Fibroblast of lung (primary cell): Measurements from ENCODE around the gene CD300LF. TPM values are rescaled to one million over a fixed set of nuclear protein-coding genes. Genes with fewer than 3 reads are reported as not detected.

Source experiments
- DNase-seq, 2 donors: peaks; one replicate each; pipeline versions ENCODE4 v3.0.0 to v3.0.0-alpha.2; 2010; ENCODE audit warnings: low read depth in 2 of 2
- H2AFZ ChIP-seq: 2 replicates; pipeline ENCODE4 v1.5.1; 2012; ENCODE audit warnings: low read length, control low read depth, inconsistent platforms
- H3K27ac ChIP-seq: 2 replicates; pipeline ENCODE4 v1.5.1; 2011; ENCODE audit warnings: low read length, control low read depth; ENCODE audit not compliant: insufficient read depth
- H3K27me3 ChIP-seq: 2 replicates; pipeline ENCODE4 v1.5.1; 2011; ENCODE audit warnings: mild to moderate bottlenecking, low read length; ENCODE audit not compliant: control insufficient read depth, insufficient read depth
- H3K36me3 ChIP-seq: 2 replicates; pipeline ENCODE4 v1.5.1; 2011; ENCODE audit warnings: low read length; ENCODE audit not compliant: control insufficient read depth, insufficient read depth
- H3K4me1 ChIP-seq: 2 replicates; pipeline ENCODE4 v1.5.1; 2011; ENCODE audit warnings: low read length; ENCODE audit not compliant: control insufficient read depth, insufficient read depth; ENCODE audit errors: extremely low read depth
- H3K4me2 ChIP-seq: 2 replicates; pipeline ENCODE4 v1.5.1; 2011; ENCODE audit warnings: low read length, control low read depth; ENCODE audit not compliant: insufficient read depth; ENCODE audit errors: extremely low read depth
- H3K4me3 ChIP-seq, 4 experiments: fragments of 200-600 bp in 1 of 4; sonication (generic) in 1 of 4; replicated peaks in 1 of 4; 2 replicates each; pipeline ENCODE4 v1.5.1; 2011 to 2016; ENCODE audit warnings: low read length in 4 of 4, low read depth in 3 of 4, mild to moderate bottlenecking in 3 of 4, control low read depth in 2 of 4, inconsistent platforms in 1 of 4, mixed read lengths in 1 of 4; ENCODE audit not compliant: insufficient read depth in 1 of 4; ENCODE audit errors: control extremely low read depth in 1 of 4
- H3K79me2 ChIP-seq: 2 replicates; pipeline ENCODE4 v1.5.1; 2012; ENCODE audit warnings: mild to moderate bottlenecking, low read length, inconsistent platforms; ENCODE audit not compliant: control insufficient read depth, insufficient read depth
- H3K9ac ChIP-seq: 2 replicates; pipeline ENCODE4 v1.5.1; 2011; ENCODE audit warnings: mild to moderate bottlenecking, low read length, control low read depth; ENCODE audit not compliant: insufficient read depth
- H3K9me3 ChIP-seq: 2 replicates; pipeline ENCODE4 v1.5.1; 2012; ENCODE audit warnings: low read depth, low read length; ENCODE audit not compliant: control insufficient read depth, insufficient read depth
- H4K20me1 ChIP-seq: 2 replicates; pipeline ENCODE4 v1.5.1; 2011; ENCODE audit warnings: low read length; ENCODE audit not compliant: control insufficient read depth, insufficient read depth; ENCODE audit errors: extremely low read depth
- EZH2 ChIP-seq: IDR thresholded peaks from 2 replicates; pipeline ENCODE4 v1.5.1; 2012; ENCODE audit warnings: low read length, control low read depth, mild to moderate bottlenecking; ENCODE audit errors: missing control alignments
- polyA plus RNA-seq, 2 donors: library from polyadenylated mRNA; depleted of rRNA in 1 of 2; stranded (reverse) in 1 of 2; unstranded in 1 of 2; fragments of >200 nt; gene quantifications; 2 replicates each; pipeline ENCODE4 v1.2.1, GENCODE V29; 2011 to 2012; ENCODE audit warnings: missing spikeins in 1 of 2
- total RNA-seq: library from RNA; depleted of rRNA; stranded (reverse); fragments of >200 nt; gene quantifications from 2 replicates; pipeline ENCODE4 v1.2.1, GENCODE V29; 2014
- TF ChIP-seq, protein P1 (sequence below), 2 donors: IDR thresholded peaks in 1 of 2; conservative IDR thresholded peaks in 1 of 2; 1 replicate in 1 of 2; 2 replicates in 1 of 2; pipeline ENCODE4 v1.5.1; 2011 to 2012; ENCODE audit warnings: low read length in 2 of 2, control low read depth in 1 of 2, inconsistent platforms in 1 of 2, low read depth in 1 of 2, mild to moderate bottlenecking in 1 of 2

CD300LF gene
- total and polyA plus RNA-seq, 2 donors (not counting 1 experiment from before 2014, with no cell fraction given), result not detected

DNA sequence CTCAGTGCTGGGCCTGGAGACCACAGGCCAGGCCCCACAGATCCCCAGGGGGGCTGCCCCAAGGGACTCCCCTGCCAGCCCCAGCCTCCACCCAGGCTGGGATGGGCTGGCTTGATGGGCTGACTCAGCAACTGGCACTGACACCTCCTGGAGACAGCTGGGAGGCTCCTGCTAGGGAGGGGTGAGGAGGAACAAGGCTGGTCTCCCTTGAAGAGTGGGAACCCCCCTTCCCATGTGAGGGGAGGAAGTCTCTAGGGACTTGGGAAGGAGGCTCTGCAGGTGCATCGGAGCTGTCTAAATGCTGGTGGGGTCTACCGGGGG, 46.1 kb upstream of the CD300LF start:
- no peaks in the 10 kb centered on the region for H3K79me2 ChIP-seq
- no peak for DNase-seq
- H3K9me3 ChIP-seq, result no peaks in the 10 kb centered on the region
- no peaks in the 10 kb centered on the region for H3K27me3 ChIP-seq
- no peaks in the 10 kb centered on the region for H4K20me1 ChIP-seq
- H3K4me2 ChIP-seq, result no peak overlapping the region
- no peak overlapping the region for H3K27ac ChIP-seq
- H3K36me3 ChIP-seq, result no peaks in the 10 kb centered on the region
- no peak for TF ChIP-seq EZH2
- TF ChIP-seq, protein P1, sequence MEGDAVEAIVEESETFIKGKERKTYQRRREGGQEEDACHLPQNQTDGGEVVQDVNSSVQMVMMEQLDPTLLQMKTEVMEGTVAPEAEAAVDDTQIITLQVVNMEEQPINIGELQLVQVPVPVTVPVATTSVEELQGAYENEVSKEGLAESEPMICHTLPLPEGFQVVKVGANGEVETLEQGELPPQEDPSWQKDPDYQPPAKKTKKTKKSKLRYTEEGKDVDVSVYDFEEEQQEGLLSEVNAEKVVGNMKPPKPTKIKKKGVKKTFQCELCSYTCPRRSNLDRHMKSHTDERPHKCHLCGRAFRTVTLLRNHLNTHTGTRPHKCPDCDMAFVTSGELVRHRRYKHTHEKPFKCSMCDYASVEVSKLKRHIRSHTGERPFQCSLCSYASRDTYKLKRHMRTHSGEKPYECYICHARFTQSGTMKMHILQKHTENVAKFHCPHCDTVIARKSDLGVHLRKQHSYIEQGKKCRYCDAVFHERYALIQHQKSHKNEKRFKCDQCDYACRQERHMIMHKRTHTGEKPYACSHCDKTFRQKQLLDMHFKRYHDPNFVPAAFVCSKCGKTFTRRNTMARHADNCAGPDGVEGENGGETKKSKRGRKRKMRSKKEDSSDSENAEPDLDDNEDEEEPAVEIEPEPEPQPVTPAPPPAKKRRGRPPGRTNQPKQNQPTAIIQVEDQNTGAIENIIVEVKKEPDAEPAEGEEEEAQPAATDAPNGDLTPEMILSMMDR (conservative IDR thresholded peaks at IDR 0.05 in 1 of 2, IDR thresholded peaks at IDR 0.05 in 1 of 2; ENCODE audit: low read depth in 1 of 2, low read length in 2 of 2), result no peak
- H2AFZ ChIP-seq, result no peak overlapping the region
- no peak overlapping the region for H3K4me3 ChIP-seq
- H3K9ac ChIP-seq, result no peak overlapping the region
- H3K4me1 ChIP-seq, result peaks cover 13% of the 10 kb centered on the region

DNA sequence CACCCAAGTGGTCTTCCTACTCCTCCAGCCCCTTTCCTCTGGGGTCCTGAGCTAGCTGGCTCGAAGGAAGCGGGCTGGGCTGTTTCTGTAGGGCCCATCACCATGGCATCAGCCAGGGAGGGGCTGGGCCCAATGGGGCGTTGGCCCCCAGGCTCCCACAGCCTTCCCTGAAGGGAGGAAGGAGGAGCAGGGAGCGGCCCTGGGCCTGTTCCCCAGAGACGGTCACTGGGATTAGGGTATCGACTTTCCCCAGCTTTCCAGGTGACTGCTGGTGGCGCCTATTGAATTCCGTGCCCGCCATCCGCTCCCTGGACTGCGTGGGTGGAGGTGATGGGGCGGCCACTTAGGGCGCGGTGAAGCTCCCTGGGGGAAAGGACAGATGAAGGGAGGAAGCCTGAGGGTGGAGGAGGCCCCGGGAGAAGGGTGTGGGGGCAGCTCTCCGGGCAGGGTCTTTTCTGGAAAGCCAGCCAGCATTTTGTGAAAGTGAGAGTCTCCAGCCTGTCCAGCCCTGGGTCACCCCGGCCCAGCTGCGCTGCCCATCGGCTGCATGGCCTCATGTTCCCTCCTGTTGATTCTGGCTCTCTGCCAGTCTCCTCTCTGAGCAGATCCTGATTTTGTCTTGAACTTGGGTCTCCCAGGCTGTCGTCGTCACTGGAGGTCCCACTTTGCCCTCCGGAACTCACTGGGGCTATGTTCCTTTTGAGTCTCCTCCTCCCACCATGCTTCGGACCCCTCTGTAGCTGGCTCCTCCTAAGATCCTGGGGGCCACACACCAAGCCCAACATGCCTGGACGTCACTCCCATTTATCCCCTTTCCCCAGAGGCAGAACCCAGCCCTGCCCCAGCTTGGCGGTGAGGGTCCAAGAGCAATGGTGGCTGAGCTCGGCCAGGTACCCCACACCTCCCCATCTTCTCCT, 45.5 kb upstream of the CD300LF start:
- H2AFZ ChIP-seq, result no peak overlapping the region
- no peaks in the 10 kb centered on the region for H3K79me2 ChIP-seq
- H3K27me3 ChIP-seq, result no peaks in the 10 kb centered on the region
- DNase-seq, result peak in 1 of 2 donors; percentile 62
- no peaks in the 10 kb centered on the region for H3K36me3 ChIP-seq
- H3K4me3 ChIP-seq, result no peak overlapping the region
- H3K9me3 ChIP-seq, result no peaks in the 10 kb centered on the region
- no peaks in the 10 kb centered on the region for H4K20me1 ChIP-seq
- no peak overlapping the region for H3K9ac ChIP-seq
- TF ChIP-seq, protein P1 (conservative IDR thresholded peaks at IDR 0.05 in 1 of 2, IDR thresholded peaks at IDR 0.05 in 1 of 2; ENCODE audit: low read depth in 1 of 2, low read length in 2 of 2), result no peak
- no peak for TF ChIP-seq EZH2
- no peak overlapping the region for H3K4me2 ChIP-seq
- peaks cover 13% of the 10 kb centered on the region for H3K4me1 ChIP-seq
- no peak overlapping the region for H3K27ac ChIP-seq

DNA sequence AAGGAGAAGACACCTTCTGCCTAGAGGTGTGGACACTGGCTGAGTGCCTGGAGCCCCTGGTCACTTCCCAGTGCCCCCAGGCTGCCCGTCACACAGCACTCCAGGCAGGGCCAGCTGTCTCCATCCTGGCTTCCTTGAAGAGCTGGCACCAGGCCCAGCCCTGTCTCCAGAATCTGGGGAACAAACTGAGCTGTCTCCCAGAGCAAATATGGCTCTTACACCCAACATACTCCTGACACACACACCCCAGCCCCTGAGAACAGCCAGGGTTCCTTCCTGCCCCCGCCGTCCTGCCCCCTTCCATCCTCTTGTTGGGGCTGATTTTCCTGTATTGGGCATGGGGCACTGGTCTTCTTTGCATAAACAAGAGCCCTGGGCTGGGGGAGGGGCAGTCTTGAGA, 44.8 kb upstream of the CD300LF start:
- Histone ChIP-seq H3K27ac (no peak overlapping the region), H4K20me1 (no peaks in the 10 kb centered on the region), H3K9ac (peak overlapping the region; percentile 5), H3K27me3 (no peaks in the 10 kb centered on the region), H2AFZ (no peak overlapping the region), H3K4me3 (no peak overlapping the region), H3K9me3 (no peaks in the 10 kb centered on the region), H3K4me1 (peaks cover 13% of the 10 kb centered on the region), H3K36me3 (no peaks in the 10 kb centered on the region), H3K79me2 (no peaks in the 10 kb centered on the region), H3K4me2 (no peak overlapping the region)
- TF ChIP-seq EZH2, result no peak
- TF ChIP-seq, protein P1 (conservative IDR thresholded peaks at IDR 0.05 in 1 of 2, IDR thresholded peaks at IDR 0.05 in 1 of 2; ENCODE audit: low read depth in 1 of 2, low read length in 2 of 2), result no peak
- no peak for DNase-seq
